HG03103 (cell line): ENCODE measurements around the gene ANXA3.
"Not testable (repeated sequence)": the region's sequence is repeated elsewhere in the genome, so short reads cannot be mapped to it uniquely, and the experiment has no call there.

ENCODE experiments used
- ATAC-seq: cut with Tn5 transposase; IDR thresholded peaks from one replicate; pipeline ENCODE4 v1.9.1; 2021; ENCODE audit warnings: low read depth; ENCODE audit not compliant: unreplicated experiment

ANXA3 gene, protein sequence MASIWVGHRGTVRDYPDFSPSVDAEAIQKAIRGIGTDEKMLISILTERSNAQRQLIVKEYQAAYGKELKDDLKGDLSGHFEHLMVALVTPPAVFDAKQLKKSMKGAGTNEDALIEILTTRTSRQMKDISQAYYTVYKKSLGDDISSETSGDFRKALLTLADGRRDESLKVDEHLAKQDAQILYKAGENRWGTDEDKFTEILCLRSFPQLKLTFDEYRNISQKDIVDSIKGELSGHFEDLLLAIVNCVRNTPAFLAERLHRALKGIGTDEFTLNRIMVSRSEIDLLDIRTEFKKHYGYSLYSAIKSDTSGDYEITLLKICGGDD

DNA sequence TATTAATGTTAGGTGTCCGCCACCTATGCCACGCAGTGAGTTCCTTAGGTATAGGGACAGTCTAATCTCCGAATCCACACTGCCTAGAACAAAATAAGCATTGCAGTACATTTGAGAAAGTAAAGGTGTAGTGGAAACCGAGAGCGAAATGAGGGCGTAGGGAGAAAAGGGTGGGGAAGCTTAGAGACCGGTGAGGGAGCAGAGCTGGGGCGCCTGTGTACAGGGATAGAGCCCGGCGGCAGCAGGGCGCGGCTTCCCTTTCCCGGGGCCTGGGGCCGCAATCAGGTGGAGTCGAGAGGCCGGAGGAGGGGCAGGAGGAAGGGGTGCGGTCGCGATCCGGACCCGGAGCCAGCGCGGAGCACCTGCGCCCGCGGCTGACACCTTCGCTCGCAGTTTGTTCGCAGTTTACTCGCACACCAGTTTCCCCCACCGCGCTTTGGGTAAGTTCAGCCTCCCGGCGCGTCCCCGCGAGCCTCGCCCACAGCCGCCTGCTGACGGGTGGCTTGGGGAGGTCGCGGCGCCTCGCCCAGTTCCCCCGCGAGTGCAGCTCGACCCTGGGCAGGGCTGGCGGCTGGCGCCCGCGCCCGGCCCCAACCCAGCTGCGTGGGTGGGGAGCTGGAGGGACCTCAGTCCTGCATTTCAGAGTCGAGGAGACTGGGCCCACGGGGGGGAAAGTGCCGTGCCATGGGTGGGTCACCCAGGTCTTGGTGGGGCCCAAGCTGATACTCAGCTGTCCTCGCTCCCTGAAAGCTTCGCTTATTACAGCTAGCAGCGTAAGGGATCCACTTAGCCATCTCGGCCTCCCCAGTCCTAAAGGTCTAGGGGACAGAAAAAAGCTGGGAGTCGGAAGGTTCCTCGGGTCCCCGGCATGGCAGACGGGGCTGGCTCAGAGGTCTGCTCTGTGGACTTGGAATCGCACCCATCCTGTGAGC lies at the start of gene ANXA3:
Gene ANXA3, plus strand, starts transcription at position 351 of the 932 bp plus-strand sequence. CDS start 2,704 bp downstream, outside the sequence.
- ATAC-seq = no peak

DNA sequence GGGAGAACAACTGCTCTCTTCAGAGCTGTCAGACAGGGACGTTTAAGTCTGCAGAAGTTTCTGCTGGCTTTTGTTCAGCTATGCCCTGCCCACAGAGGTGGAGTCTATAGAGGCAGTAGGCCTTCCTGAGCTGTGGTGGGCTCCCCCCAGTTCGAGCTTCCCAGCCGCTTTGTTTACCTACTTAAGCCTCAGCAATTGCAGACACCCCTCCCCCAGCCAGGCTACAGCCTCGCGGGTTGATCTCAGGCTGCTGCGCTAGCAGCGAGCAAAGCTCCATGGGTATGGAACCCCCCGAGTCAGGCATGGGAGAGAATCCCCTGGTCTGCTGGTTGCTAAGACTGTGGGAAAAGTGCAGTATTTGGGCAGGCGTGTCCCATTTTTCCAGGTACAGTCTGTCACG lies 45.3 kb upstream of the ANXA3 start:
- not testable (repeated sequence) for ATAC-seq

DNA sequence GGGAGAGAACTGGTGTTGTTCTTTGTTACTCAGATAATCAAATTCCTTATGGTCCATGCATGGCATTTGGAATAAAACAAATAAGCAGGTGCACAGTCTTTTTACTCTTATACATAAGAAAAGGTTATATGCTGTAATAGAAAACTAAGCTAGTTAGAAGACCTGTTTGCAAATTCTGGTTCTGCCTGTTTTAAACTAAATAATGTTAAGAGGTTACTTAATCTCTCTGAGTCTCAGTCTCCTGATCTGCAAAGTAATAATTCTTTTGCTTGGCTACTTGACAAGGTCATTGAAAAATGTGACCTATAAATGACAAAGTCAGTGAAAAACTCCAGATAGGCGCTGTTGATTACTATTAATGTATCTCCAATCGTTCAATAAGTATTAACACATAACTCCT lies 42.5 kb upstream of the ANXA3 start:
- ATAC-seq = no peak

DNA sequence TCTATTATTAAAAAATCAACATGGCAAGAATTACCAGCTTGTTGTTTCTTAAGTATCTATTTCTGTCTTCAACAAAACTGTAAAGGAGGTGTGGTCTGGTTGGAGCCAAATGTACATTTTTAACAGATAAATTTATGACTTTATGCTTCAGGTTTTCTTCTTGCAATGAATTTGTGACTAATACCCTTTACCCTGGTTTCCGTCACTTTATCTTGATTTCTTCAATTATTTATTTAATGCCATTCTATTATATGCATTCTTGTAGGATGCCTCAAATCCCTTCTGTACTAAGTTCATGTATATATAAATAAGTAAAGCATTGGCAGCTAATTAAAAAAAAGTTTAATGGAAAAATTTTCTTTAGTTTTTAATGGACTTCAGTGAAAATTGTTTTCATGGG lies 41.5 kb upstream of the ANXA3 start:
- no peak for ATAC-seq

DNA sequence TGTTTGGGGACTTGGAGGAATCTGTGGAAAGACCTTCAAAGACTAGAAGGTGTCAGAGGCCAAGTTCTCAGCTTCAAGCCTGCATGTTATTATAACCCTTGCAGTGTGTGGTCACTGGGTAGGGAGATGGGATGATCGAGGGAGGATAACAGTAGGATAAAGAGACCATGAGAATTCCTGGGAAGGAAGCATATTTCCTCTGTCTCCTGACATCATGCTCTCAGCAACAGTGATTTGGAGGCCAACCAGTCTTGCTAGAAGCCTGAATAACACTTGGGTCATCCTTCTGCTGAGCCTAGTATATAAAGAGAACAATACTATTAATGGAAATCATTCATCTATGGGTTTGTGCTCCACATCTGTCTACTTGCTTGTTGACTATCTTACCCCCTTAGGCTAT lies 40.9 kb upstream of the ANXA3 start:
- ATAC-seq = no peak

DNA sequence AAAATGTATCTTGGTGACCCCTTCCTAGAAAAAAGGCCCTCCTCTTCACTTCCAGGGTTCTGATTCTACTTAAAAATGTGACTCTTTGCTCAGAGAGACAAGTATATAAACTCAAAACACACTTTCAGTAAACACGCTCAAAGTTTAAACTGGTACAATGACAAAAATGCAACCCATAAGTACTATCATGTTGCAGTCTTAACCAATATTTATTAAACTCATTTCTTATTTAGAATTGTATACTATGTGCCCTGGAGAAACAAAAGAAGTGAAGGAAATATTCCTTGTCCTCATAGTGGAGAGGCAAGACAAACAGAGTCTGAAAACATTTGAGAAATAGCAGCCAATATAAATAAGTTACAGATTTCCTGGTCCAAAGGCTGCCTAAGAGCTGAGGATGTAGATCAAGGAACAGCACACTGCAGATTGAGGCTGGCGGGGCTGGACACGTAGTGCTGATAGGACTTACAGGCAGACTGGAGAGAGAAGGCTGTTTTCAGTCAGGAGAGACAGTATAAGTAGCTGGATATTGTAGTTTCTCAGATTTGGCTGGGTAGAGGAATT lies 39.1 kb upstream of the ANXA3 start:
- no peak for ATAC-seq

DNA sequence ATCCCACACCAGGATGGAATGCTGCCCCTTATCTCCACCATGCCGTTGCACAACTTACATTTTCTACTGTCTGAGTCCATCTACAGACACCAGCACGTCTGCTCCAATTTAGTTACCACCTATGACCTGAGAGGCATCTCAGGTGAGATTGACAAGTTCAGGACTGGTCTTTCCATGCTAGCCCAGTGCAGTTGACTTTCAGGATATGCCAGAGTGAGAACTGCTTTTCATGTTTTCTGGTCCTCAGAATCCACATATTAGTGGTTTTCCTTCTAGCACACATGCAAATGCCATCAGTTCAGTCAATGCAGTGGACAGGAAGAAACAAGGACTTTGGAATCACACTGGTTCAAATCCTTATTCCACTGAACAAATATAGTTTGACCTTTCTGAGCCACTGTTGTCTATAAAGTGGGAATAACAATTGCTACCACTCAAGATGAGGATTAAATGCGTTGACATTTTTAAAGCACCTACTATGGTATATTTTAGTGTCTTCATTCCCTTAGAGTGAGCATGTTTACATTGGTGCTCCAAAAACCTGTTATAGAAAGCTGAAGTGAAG lies 38.1 kb upstream of the ANXA3 start:
- ATAC-seq = no peak

DNA sequence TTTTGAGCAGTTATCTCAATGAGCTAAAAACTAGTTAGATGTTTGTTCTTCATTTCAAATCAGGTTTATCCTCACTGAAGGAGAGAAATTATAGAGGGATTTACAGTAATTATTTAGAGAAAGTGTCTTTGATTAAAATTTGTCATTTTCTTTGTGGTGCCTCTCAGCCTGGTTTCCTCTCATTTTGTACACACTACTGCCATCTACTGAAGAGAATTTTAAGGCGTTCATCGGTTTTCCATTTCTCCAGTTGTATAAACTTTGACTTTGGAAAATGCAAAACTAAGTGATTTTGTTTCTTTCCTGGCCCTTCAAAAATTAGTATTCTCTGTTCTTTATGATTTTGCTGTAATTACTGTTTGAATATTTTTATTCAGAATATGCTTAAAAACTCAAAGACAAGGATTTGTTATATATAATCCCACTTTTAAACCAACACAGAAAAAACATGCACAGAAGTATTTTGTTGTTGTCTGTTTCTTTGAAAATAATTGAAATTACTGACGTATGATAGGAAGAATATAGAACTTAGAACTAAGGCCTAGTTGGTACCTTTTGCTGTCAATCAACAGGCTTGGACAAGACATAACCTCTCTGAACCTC lies 34.4 kb upstream of the ANXA3 start:
- no peak for ATAC-seq

DNA sequence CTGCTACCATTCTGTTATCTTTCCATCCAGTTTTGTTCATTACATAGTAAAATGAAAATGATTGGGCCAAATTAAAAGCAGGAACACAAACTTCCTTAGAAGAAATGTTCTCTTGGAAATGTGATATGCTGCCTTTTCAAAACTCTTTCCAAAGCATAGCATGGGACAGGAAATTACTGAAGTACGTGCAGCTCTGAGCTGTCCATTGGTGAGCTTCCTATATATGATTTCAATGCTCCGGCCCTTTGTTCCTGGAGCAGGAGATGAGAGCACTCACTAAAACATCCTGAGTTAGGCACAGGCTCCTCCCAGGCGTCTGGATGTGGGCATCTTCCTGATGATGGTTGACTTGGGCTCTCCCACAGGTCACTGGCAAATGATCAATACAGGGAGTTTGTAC lies 33.0 kb upstream of the ANXA3 start:
- no peak for ATAC-seq

DNA sequence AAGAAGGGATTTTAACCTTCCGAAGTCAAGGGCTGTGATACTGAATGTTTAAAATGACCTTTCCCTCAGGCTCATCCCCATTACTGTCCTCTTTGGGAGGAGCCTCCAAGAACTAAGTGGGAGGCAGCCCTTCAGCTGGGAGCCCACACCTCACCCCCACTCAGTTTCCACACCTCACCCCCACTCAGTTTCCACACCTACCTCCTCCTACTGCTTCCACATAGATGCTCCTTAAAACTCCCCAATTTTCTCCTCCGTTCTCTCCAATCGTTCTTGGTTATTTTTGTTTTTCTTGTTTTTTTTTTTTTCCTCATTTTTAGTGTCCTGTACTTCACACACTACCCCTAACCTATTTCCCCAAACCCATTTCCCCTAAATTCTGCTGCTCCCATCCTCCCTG lies 31.6 kb upstream of the ANXA3 start:
- no peak for ATAC-seq

DNA sequence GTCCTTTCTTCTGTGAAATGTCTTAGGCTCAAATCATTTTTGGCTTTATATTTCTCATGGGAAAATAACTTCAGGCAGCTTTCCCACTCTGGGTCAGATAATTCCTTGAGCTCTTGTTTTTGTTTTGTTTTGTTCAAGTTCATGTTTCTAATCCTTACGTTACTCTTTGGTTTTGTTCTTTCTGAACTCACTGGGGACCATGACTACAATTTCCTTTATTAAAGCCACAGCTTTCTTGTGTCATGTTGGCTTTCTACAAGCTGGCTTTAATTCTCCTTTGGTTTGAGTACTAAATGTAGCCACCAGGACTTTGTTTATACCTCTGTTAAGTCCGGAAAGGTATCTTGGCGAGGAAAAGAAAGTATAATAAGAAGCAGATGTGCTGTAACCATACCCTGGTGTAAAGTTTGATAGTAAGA lies 30.8 kb upstream of the ANXA3 start:
- ATAC-seq = no peak

DNA sequence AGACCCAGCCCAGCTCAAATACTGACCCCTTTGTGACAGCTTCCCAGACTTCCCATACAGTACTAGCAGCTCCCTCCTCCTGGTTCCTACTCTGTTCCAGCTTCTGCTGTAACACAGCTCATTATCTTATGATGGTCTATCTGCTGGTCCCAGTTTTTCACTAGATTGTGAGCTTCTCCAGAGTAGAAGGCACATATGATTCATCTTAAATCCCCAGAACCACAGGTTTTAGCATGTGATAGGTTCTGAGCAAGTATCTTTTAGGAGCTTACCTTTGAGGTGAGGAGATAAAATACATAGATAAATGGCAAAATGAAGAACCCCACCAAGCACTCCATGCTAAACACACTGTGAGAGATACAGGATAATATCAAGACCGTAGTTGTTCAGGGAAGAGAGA lies 27.6 kb upstream of the ANXA3 start:
- ATAC-seq = no peak

DNA sequence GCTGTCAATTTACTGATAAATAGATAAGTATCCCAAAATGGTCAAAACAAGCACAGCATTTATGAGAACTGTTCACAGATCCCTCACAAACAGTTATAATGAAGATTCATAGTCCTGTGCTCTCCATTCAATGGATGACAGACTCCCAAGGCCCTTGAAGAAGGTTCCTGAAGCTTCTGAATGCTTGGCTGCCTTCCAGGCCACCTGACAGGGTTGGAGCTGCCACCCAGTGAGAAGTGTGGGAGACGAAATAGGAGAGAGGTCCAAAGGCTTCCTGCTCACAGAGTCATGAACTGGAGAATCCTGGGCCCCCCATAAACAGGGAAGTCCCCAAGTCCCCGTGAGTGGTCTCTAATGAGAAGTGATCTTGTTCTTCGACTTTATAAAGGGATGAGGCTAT lies 26.0 kb upstream of the ANXA3 start:
- ATAC-seq = no peak

DNA sequence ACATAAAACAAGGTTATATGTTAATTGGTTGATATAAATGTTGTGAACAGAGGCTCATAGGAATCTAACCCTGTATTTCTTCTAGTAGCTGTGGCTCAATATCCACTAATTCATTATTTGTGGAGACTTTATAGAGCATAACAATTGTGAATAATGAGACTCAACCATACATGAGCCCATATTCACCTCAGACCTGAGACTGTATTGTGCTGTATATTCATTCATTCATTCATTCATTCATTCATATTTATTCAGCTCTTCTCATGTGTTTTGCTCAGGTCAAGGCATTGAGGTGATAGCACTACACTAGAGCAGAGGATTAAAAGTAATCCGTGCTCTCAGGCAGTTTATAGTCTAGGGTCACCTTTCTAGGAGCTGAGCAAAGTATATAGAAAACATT lies 24.5 kb upstream of the ANXA3 start:
- ATAC-seq = no peak

DNA sequence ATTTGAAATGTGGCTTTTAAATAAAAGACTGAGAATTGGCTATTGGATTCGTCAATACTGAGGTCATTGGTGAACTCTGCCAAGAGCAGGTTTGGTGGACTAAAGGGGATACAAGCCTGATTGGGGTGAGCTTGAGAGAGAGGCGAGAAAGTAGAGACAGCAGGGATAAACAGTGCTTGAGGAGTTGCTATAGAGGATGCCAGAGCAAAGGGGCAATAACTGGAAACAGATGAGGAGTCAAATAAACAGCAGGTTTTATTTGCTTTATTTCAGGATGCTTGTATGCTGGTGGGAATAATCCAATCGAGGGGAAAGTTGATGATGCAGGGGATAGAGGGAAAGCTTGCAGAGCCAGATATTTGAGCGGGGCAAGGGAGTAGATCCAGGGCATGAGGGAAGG lies 24.0 kb upstream of the ANXA3 start:
- ATAC-seq = no peak

DNA sequence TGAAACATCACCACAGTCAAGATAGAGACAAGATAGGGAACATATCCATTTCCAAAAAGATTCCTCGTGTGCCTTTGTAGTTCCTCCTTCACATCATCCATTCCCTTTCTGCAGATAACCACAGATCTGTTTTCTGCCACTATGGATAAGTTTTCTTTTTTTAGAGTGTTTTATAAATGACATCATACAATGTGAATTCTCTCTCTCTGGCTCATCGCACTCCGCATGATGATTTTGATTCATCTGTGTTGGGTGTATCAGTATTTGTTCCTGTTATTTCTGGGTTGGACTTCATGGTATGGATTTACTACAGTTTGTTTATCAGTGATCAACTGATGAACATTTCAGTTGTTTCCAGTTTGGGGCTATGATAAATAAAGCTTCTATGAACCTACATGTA lies 23.2 kb upstream of the ANXA3 start:
- ATAC-seq = no peak

DNA sequence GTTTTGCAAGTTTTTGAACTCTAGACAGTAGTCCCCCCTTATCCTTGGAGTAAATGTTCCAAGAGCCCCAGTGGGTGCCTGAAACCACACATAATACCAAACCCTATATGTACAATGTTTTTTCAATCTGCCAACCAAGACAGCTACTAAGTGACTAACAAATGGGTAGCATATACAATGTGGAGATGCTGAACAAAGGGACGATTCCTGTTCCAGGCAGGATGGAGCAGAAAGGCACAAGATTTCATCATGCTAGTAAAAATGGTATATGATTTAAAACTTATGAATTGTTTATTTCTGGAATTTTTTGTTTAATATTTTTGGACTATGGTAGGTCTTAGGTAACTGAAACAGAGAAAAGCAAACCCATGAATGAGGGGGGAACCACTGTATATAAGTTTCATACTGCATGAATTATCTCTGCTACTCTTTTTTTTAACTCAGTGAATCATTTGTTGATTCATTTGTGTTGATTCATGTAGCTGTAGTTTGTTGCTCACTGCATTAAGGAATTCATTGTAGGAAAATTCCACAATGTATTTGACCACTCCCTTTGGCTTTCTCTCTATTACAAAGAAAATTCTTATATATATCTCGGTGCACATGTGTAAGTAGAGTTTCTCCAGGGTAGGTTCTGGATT lies 21.9 kb upstream of the ANXA3 start:
- no peak for ATAC-seq

DNA sequence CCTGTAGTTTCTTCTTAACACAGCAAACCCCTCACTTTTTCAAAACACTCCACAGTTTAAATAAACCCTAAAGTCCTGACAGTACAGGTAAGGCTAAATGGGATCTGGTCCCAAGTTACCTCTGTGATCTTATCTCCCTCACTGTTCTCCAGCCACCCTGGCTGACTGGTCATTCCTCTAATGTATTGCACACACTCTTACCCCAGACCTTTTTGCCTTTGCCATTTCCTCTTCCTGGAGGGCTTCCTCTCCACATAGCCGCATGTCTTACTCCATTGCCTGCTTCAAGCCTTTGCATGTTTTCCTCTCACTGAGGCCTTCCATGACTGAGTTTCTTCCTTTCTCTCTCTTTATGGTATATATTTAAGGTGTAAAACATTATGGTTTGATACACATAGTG lies 19.5 kb upstream of the ANXA3 start:
- no peak for ATAC-seq

DNA sequence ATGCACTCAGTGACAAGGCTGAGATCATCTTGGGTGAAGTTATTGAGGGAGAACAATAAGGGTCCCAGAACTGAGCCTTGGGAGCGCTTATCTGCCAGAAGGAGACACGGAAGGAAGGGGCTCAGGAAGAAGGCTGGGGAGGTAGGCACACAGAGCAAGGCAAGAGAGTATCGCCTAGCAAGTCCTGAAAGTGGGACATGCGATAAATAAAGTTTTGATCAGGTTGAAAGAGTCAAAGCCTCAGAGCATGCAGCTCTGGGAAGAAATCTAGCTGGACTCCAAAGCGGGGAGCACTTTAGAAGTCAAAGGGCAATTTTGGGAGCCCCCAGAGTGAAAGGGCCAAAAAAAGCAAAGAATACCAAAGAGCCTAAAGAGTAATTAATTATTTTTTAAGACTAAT lies 17.7 kb upstream of the ANXA3 start:
- no peak for ATAC-seq

DNA sequence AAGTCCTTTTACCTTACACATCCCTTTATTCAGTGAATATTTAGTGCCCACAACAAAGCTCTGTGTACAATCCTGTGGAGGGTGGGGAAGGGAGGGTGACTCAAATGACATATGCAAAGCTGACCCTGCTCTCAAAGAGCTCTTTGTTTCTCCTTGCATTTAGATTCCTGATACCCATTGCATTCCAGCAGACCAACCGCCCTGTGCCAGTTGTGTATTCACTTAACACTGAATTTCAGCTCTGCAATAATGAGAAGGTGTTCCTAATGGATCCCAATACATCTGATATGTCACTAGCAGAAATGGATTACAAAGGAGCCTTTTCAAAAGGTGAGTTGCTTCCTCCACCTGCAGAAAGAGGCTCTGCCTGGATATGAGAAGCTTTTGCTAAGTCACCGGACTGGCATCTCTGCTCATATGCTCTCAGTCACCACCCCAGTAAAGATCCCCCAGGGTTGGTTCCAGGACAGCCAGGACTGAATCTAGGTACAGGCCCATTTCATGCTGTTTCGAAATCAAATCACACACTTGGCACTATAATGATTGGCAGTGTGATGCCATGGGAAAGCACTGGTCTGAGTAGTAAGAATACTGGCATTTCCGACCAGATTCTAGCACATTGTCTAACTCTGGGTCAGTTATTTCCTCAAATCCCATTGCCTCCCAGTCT lies 17.1 kb upstream of the ANXA3 start:
- ATAC-seq = no peak
